Measurements from ENCODE around the gene BANK1.

The BANK1 gene

GRCh38 chr4:101967697-101968346, 177.3 kb downstream of the BANK1 start:
- no peak for DNase-seq

- DNase-seq: no peak
These were observed 177.8 kb downstream of the BANK1 start for GRCh38 chr4:101968364-101968763.

DNA sequence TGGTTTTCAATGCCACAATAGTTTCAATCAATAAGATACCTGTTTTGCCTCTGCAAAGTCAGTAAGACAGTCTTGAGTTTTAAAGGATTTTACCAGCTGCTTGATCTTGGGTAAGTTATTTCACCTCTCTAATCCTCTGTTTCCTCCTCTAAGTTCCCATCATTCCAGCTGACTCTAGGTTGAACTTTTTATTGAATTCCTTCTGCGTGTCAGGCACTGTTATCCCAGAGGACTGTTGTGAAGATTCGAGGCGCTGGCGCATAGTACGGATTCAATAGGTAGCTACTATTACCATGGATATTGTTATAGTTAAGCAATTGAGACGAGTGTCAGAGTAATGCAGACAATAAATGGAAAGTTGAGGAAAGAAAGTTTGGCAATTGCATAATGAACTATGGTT, 179.4 kb downstream of the BANK1 start:
- no peak for DNase-seq

- no peak for DNase-seq
These were observed 180.1 kb downstream of the BANK1 start for GRCh38 chr4:101970547-101971155.

DNA sequence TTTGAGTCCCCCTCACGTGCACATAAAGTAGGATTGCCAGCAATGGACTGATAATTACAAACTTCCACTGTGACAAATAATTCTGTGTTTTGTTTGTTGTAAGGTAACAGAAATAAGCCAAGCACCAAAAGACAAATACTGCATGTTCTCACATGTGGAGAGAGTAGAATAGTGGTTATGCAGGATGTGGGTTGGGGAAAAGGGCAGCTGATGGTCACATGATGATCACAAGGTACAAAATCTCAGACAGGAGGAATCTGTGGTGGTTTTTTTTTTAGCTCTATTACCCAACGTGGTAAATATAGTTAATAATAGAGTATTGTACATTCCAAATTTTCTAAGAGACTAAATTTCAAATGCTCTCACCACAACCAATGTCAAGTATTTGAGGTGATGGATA, 182.3 kb downstream of the BANK1 start:
- DNase-seq: no peak

DNA sequence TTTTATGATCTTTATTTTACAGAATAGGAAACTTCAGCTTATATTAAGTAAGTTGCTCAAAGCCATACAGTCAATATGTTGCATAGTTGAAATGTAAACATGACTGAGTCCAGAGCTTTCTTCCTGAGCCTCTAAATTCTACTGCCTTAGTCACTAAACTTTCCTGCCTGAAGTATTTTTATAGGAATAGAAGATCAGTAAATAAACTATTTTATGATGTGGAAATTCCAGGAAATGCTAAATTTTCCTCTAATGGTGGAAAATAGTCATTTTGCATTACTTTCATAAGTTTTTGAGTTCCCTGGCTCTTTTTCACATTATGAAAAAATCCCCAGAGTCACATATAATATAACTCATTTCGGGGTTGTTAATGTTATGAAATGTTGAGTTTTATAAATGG, 182.8 kb downstream of the BANK1 start:
- no peak for DNase-seq

DNA sequence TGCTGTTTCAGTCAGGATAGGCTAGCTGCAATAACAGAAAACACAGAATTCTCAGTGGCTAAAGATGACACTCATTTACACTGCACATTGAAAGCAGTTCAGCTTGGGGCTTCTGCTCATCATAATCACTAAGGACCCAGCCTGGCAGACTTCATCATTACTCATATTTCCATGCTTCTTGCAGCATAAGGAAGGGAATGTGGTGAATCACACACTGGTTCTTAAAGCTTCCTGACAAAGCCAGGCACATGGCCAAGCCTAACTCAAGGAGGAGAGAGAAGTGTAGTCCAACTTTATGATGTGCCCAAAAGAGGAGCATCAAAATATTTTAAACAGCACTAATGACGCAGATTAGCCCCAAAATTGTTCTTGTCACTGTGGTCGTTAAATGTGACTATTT, 186.5 kb downstream of the BANK1 start:
- no peak for DNase-seq

- no peak for DNase-seq
These were observed 191.2 kb downstream of the BANK1 start for GRCh38 chr4:101981756-101982155.

- DNase-seq: no peak
These were observed 193.3 kb downstream of the BANK1 start for GRCh38 chr4:101983835-101984234.

GRCh38 chr4:101987623-101988243, 197.2 kb downstream of the BANK1 start:
- no peak for DNase-seq

DNA sequence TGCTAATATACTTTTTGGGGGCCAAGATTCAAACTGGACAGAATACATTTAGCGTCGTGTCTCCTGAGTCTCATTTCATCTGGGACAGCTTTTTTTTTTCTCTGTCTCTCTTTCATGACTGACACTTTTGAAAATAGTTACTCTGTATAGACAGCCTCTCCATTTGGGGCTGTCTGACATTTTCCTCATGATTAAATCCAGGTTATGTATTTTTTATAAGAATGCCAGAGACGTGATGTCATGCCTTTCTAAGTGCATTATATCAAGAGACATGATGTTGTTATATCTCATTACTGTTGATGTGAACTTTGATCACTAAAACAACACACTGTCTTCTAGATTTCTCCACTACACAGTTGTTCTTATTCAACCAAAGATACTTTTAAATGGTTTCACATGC, 199.0 kb downstream of the BANK1 start:
- no peak for DNase-seq

GRCh38 chr4:101992446-101992845, 201.9 kb downstream of the BANK1 start:
- no peak for DNase-seq

- DNase-seq: no peak
These were observed 202.7 kb downstream of the BANK1 start for GRCh38 chr4:101993002-101993841.

- no peak for DNase-seq
These were observed 203.6 kb downstream of the BANK1 start for GRCh38 chr4:101993842-101994775.

GRCh38 chr4:102007959-102008425, 217.5 kb downstream of the BANK1 start:
- DNase-seq: no peak

DNA sequence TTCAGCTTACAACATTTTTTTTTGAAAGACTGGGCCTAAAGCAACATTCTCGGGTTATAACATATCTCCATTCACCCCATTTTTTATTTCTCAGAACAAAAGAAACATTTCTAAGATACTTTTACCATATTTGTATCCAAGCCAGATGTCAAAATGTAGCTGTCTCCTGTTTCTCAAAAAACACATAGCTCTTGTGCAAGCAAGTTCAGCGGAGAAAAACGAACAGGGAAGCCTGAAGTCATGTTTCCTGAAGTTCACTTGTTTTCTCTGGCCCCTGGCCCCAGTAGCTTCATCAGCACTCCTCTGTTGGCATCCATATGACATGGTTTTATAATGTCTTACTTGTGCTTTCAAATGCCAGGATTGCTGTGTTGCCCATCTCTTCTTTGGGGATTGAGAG, 218.2 kb downstream of the BANK1 start:
- DNase-seq: no peak

- no peak for DNase-seq
These were observed 231.8 kb downstream of the BANK1 start for GRCh38 chr4:102022343-102022742.

GRCh38 chr4:102027961-102028360, 237.4 kb downstream of the BANK1 start:
- no peak for DNase-seq

DNA sequence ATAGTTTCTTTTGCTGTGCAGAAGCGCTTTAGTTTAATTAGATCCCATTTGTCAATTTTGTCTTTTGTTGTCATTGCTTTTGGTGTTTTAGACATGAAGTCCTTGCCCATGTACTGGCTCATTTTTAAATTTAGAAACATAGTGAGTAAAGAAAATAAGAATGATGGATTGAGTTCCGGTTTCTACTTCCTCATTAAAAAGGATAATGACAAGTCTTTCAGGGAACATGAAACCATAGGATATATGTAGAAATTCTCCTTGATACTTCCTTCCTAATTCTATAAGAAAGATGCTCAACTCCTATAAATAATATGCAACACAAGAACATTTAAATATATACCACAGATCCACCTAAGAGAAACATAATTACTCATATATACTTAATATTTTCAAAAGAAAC, 240.9 kb downstream of the BANK1 start:
- no peak for DNase-seq

- no peak for DNase-seq
These were observed 245.5 kb downstream of the BANK1 start for GRCh38 chr4:102036016-102036415.

- no peak for DNase-seq
These were observed 246.3 kb downstream of the BANK1 start for GRCh38 chr4:102036619-102037376.

All from effector CD4-positive, alpha-beta T cell (primary cell).